HepG2 (cell line): ENCODE measurements around the gene ELOVL6. TPM values are rescaled to one million over a fixed set of nuclear protein-coding genes. Genes with fewer than 3 reads are reported as not detected.

Experiments
- CREM ChIP-seq, 2 experiments: sonication (generic) in 1 of 2; formaldehyde crosslinking in 1 of 2; IDR thresholded peaks; 2 replicates each; pipeline versions ENCODE4 v1.4.0 to v1.6.1; 2016 to 2020; ENCODE audit warnings: antibody characterized with exemption in 1 of 2, mild to moderate bottlenecking in 1 of 2, missing genetic modification reagents in 1 of 2
- E2F1 ChIP-seq: sonication (generic); formaldehyde crosslinking; IDR thresholded peaks from 2 replicates; pipeline ENCODE4 v1.5.0; 2020; ENCODE audit warnings: missing genetic modification reagents
- HINFP ChIP-seq: sonication (generic); formaldehyde crosslinking; IDR thresholded peaks from 2 replicates; pipeline ENCODE4 v1.4.0; 2020; ENCODE audit warnings: low read depth, mild to moderate bottlenecking, missing genetic modification reagents
- HOXA7 ChIP-seq: sonication (generic); formaldehyde crosslinking; IDR thresholded peaks from 2 replicates; pipeline ENCODE4 v1.8.1; 2022; ENCODE audit warnings: mild to moderate bottlenecking, missing genetic modification reagents, moderate library complexity
- MYC ChIP-seq: sonication (generic); formaldehyde crosslinking; IDR thresholded peaks from 2 replicates; pipeline ENCODE4 v1.9.0; 2021; ENCODE audit warnings: missing genetic modification reagents, borderline replicate concordance
- REXO4 ChIP-seq: sonication (generic); formaldehyde crosslinking; IDR thresholded peaks from 2 replicates; pipeline ENCODE4 v1.8.0; 2022; ENCODE audit warnings: missing genetic modification reagents, mild to moderate bottlenecking, borderline replicate concordance
- RXRB ChIP-seq: IDR thresholded peaks from 2 replicates; pipeline ENCODE4 v1.6.1; 2016; ENCODE audit warnings: borderline replicate concordance, missing genetic modification reagents, missing compliant biosample characterization
- TEAD2 ChIP-seq: sonication (generic); formaldehyde crosslinking; IDR thresholded peaks from 2 replicates; pipeline ENCODE4 v1.9.0; 2021; ENCODE audit warnings: missing genetic modification reagents
- ZBTB46 ChIP-seq: sonication (generic); formaldehyde crosslinking; IDR thresholded peaks from 2 replicates; pipeline ENCODE4 v1.4.0; 2020; ENCODE audit warnings: mild to moderate bottlenecking, missing genetic modification reagents, borderline replicate concordance
- ZBTB8A ChIP-seq: sonication (generic); formaldehyde crosslinking; IDR thresholded peaks from 2 replicates; pipeline ENCODE4 v1.4.0; 2020; ENCODE audit warnings: mild to moderate bottlenecking, low read depth, missing genetic modification reagents, borderline replicate concordance
- ZNF180 ChIP-seq: sonication (generic); formaldehyde crosslinking; IDR thresholded peaks from 2 replicates; pipeline ENCODE4 v1.4.0; 2020; ENCODE audit warnings: low read depth, missing genetic modification reagents, borderline replicate concordance
- ZNF607 ChIP-seq: sonication (generic); formaldehyde crosslinking; IDR thresholded peaks from 2 replicates; pipeline ENCODE4 v1.5.1; 2020; ENCODE audit warnings: missing genetic modification reagents, mild to moderate bottlenecking, borderline replicate concordance
- ZNF775 ChIP-seq: sonication (generic); formaldehyde crosslinking; IDR thresholded peaks from 2 replicates; pipeline ENCODE4 v1.4.0; 2020; ENCODE audit warnings: missing genetic modification reagents, mild to moderate bottlenecking, moderate library complexity, borderline replicate concordance
- ZNF878 ChIP-seq: sonication (generic); formaldehyde crosslinking; IDR thresholded peaks from 2 replicates; pipeline ENCODE4 v1.8.1; 2023; ENCODE audit warnings: mild to moderate bottlenecking, missing genetic modification reagents, moderate library complexity
- ZSCAN22 ChIP-seq: sonication (generic); formaldehyde crosslinking; IDR thresholded peaks from 2 replicates; pipeline ENCODE4 v1.4.0; 2020; ENCODE audit warnings: mild to moderate bottlenecking, missing genetic modification reagents
- polyA plus RNA-seq, 8 experiments: library from polyadenylated mRNA; depleted of rRNA in 3 of 8; stranded (reverse) in 7 of 8; unstranded in 1 of 8; fragments of >200 nt; fragmentation: Illumina TruSeq in 4 of 8; extraction: Trizol in 4 of 8; gene quantifications; 2 replicates each; pipeline versions ENCODE4 v1.2.1 to v1.2.3, GENCODE V29; 2011 to 2016; ENCODE audit warnings: low read depth in 4 of 8, missing spikeins in 1 of 8, mixed read lengths in 1 of 8; ENCODE audit not compliant: insufficient read depth in 1 of 8
- total RNA-seq, 5 experiments: library from RNA; depleted of rRNA; stranded (reverse); fragments of >200 nt; fragmentation: Illumina TruSeq; extraction: Trizol; gene quantifications; 2 replicates each; pipeline ENCODE4 v1.2.3, GENCODE V29; 2016; ENCODE audit warnings: low read depth in 1 of 5
- TF ChIP-seq, protein P1 (sequence below): sonication (generic); formaldehyde crosslinking; conservative IDR thresholded peaks from 2 replicates; pipeline ENCODE4 v1.8.0; 2022; ENCODE audit warnings: missing genetic modification reagents
- TF ChIP-seq, protein P2 (sequence below): IDR thresholded peaks from 2 replicates; pipeline ENCODE4 v1.4.0; 2020; ENCODE audit warnings: mild to moderate bottlenecking, missing genetic modification reagents

The ELOVL6 gene
- total and polyA plus RNA-seq, 2 of the 13 experiments (the other 11 are each of a cell fraction or from before 2014, with no cell fraction given), result 14.1 to 23.2 TPM

DNA sequence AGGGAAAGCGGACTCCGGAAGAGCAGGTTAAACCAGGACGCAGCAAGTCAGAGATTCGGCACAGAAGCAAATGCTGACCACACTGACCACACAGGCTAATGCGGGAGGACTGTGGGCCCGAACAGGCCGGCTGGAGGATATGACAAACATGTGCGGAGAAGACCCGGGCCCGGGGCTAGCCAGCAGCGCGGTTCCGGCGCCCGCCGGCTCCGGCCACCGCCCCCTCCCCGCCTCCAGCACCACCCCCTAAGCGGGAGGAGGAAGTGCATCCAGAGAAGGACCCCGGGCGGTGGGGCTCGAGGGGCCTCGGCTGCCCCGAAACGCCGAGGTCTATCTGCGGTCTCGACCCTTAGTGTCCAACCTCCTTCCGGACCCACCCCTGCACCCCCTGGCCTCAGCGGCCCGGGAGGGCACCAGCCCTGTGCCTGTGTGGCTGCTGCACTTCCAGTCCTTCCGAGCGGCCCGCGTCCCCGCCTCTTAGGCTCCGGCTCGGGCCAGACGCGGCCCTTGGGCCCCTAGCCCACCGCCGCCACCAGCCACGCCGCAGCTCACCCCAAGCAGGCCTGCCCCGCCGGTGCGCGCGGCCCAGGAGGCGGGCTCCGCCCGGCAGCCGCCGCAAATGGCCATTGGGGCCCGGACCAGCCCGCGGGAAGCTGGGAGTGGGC, 2.1 kb downstream of the ELOVL6 start (continued):
- TF ChIP-seq, protein P1, sequence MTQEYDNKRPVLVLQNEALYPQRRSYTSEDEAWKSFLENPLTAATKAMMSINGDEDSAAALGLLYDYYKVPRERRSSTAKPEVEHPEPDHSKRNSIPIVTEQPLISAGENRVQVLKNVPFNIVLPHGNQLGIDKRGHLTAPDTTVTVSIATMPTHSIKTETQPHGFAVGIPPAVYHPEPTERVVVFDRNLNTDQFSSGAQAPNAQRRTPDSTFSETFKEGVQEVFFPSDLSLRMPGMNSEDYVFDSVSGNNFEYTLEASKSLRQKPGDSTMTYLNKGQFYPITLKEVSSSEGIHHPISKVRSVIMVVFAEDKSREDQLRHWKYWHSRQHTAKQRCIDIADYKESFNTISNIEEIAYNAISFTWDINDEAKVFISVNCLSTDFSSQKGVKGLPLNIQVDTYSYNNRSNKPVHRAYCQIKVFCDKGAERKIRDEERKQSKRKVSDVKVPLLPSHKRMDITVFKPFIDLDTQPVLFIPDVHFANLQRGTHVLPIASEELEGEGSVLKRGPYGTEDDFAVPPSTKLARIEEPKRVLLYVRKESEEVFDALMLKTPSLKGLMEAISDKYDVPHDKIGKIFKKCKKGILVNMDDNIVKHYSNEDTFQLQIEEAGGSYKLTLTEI (CRISPR knock-in tag), result no peak
- no peak for TF ChIP-seq HINFP
- no peak for TF ChIP-seq E2F1
- no peak for TF ChIP-seq ZNF878
- TF ChIP-seq ZBTB46, result 0 out of 2 replicates have a peak, but pooled peaks have one; percentile 64
- no peak for TF ChIP-seq HOXA7 (CRISPR knock-in tag)
- TF ChIP-seq CREM (IDR thresholded peaks at IDR 0.05), result no peak
- TF ChIP-seq CREM (CRISPR knock-in tag; IDR thresholded peaks at IDR 0.05), result no peak
- TF ChIP-seq RXRB (CRISPR knock-in tag), result no peak
- TF ChIP-seq, protein P2, sequence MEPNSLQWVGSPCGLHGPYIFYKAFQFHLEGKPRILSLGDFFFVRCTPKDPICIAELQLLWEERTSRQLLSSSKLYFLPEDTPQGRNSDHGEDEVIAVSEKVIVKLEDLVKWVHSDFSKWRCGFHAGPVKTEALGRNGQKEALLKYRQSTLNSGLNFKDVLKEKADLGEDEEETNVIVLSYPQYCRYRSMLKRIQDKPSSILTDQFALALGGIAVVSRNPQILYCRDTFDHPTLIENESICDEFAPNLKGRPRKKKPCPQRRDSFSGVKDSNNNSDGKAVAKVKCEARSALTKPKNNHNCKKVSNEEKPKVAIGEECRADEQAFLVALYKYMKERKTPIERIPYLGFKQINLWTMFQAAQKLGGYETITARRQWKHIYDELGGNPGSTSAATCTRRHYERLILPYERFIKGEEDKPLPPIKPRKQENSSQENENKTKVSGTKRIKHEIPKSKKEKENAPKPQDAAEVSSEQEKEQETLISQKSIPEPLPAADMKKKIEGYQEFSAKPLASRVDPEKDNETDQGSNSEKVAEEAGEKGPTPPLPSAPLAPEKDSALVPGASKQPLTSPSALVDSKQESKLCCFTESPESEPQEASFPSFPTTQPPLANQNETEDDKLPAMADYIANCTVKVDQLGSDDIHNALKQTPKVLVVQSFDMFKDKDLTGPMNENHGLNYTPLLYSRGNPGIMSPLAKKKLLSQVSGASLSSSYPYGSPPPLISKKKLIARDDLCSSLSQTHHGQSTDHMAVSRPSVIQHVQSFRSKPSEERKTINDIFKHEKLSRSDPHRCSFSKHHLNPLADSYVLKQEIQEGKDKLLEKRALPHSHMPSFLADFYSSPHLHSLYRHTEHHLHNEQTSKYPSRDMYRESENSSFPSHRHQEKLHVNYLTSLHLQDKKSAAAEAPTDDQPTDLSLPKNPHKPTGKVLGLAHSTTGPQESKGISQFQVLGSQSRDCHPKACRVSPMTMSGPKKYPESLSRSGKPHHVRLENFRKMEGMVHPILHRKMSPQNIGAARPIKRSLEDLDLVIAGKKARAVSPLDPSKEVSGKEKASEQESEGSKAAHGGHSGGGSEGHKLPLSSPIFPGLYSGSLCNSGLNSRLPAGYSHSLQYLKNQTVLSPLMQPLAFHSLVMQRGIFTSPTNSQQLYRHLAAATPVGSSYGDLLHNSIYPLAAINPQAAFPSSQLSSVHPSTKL (CRISPR knock-in tag), result peak; percentile 52; the same call in 1 of the 2 replicates
- no peak for TF ChIP-seq ZNF775 (CRISPR knock-in tag)
- TF ChIP-seq ZBTB8A (CRISPR knock-in tag), result no peak
- TF ChIP-seq REXO4 (CRISPR knock-in tag), result no peak
- no peak for TF ChIP-seq ZSCAN22 (CRISPR knock-in tag)
- TF ChIP-seq MYC (CRISPR knock-in tag), result no peak; the same call in 1 of the 2 replicates
- no peak for TF ChIP-seq ZNF180 (CRISPR knock-in tag)
- TF ChIP-seq ZNF607 (CRISPR knock-in tag), result no peak
- TF ChIP-seq TEAD2 (CRISPR knock-in tag), result no peak
